ENCODE results near the gene SYPL2.

The SYPL2 gene

DNA sequence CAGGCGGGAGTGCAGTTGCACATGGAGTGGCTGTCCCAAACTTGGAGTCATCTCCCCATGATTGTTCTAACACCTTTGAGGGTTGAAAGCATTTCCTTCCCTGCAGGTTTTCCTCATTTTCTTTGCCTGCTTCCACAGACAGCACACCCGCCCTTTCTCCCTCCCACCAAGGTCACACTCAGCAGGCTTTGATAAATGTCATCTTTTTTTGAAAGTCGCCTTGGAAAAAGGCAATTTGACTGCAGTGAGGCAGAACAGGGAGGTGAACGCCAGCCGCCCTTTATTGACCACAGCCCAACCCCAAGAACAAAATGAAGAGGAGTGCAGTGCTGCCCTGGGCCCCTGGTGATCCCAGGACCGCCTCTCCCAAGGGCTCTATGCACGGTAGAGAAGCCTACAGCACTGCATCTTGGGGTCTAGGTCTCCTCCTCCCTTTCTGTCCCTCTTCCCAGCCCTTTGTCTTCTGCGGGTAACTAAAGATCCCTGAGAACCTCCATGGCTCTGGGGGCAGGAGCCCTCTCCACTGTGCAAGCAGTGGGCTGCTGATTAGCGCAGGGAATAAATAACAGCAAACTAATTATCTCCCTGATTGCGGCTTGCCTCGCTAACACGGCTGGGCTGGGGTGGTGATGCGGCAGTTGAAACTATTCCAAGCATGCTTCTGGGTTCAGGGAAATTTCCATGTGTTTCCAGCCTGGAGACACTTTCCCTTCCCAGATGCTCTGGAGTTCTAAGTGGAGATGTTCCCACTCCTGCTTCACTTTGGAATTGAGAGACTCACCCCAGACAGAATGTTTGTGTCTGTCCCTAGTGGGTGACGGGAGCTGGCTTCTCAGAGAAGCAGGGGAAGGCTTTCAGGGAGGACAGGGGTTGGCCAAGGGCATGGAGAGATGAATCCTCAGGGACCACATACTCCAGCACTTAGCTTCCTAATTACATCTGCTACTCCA is 54.9 kb downstream of the SYPL2 start:
- DNase-seq, result no peak

DNA sequence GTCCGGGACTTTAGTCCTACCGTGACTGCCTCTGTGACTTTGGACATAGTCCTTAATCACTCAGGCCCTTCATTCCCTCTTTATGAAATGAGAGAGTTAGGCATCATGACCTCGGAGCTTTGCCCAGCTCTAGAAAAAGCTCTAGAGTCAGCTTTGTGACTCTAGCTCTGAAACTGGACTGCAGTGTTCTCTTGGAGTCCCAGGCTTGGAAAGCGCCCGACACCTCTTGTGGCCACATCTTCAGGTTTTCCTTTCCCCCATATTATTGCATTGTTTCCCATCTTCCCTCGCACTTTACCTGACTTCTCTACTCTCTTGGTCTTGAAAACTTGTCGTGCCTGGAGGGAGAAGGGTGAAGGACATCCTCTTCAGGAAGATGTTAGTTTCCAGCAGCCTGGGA is 55.7 kb downstream of the SYPL2 start:
- no peak for DNase-seq

DNA sequence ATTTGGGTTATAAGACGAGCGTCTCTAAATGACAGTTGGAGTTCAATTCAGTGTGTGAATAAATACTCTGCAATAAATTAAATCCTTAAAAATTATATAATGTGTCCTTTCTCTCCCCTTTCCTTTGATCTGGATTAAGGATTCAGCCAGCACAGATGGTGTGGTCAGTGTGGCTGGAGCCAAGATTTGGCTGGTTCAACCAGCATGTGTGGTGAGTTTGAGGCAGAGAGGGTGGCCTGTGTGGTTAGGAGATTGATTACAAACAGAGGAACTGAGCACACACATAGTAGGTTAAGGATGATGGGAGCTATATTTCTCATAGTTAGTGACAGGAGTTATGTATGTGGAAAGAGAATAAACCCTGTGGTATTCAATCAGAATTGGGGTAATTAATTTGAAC is 57.4 kb downstream of the SYPL2 start:
- no peak for DNase-seq

DNA sequence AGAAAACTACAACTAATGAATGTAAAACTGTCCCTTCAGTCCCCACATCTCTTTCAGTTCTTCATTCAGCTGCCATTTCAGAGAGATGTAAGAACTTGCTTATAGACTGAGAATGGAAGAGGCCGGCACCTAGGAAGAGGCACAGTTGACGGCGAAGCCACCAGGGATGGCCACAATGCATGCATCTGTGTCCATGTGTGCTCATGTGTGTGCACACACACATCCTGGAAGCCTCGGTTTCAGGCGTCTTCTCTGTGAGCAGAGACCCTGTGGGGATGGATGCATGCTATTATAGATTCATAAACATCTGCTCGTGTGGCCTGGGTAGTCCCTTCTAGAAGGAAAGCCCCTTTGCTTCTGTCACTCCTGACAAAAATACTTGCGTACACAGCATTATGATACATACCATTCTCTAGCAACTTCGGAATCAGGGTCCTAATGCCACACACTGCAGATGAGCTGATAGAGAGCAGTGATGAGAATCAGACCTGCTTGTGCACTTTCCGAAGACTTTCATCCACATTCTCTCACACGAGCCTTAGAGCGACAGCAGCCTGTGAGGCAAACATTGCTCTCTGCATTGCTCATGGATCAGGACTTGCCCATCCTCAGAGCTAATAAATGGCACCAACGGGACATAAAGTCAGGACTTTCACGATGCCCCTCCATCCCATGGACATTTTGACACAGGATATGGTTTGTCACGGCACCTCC is 60.9 kb downstream of the SYPL2 start:
- DNase-seq, result no peak

GRCh38 chr1:109527846-109528695 is 61.7 kb downstream of the SYPL2 start:
- no peak for DNase-seq

- DNase-seq, result no peak
These were observed 62.4 kb downstream of the SYPL2 start for GRCh38 chr1:109528712-109529111.

DNA sequence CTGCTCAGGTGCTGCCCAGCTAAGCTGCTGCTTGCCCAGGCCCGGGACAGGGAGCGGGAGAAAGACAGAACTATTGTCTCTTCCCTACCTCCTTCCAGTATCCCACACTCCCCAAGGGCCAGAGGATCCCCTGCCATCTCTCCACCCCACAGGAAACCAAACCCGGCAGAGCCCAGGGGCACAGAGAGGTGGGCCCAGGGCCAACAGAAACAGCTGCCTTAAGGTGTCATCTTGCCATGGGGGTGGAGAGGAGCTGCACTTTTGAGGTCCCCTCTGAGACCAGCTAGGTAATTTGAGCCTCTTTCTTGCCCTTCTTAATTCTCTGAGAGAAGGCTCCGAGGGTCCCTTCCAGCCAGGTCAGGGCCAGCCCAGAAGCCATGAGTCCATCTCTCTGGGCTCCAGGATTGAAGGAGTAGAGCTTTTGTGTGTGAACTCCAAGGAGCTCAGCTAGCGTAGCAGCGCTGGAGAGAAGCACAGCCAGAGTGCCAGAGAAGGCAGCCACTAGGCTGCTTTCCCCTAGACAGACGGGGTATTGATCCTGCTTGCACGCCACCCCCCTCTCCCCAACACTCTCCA is 63.6 kb downstream of the SYPL2 start:
- DNase-seq, result no peak

DNA sequence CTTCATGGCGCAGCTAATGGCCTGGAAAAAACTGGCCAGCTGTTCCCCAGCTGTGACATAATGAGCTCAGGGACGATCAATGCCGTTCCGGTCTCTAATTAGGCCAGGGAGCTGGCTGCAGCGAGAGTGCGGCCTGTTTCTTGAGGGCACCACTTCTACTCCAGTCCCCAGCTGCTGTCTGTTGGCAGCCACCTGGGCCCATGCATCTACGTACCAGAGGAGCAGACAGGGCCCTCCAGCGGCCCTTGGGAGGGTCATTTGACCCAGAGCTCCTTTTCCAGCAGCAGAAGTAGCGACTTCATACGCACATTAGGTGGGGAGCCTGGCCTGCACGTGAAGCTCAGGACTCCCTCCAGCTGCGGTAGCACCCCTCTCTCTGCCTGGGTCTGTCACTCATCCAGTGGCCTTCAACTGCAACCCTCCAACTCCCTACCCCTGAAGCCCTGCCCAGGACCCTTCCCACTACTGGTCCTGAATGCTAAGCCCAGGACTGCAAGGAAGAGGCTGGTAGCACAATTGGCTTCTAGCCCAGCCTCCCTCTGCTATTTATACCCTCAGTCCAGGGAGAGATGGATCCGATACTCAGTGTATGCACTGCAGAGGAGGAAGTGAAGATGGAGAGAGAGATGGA is 64.2 kb downstream of the SYPL2 start:
- DNase-seq, result no peak

DNA sequence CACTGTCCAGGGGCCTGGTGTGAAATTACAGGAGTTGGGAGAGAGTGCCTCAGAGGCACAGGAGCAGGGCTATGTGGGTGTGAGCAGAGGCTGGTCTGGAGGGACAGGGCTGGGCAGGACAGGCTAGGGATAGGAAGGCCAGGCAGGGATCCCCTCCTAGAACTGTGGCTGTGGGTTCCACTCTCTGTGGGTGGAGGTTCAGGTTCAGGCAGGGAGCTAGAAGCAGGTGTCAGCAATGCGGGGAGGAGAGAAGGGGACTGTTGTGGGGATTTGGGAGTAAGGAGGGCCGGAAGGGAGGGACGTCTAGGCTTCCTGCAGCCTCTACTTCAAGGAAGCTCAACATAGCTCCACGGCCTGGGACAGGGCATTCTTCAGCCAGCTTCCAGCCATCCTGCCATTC is 65.0 kb downstream of the SYPL2 start:
- DNase-seq, result no peak

Data from activated CD4-positive, alpha-beta T cell treated with anti-CD3 and anti-CD28 coated beads for 48 hours (primary cell).